Measurements from ENCODE around the gene MICAL3. TPM values are rescaled to one million over a fixed set of nuclear protein-coding genes. Genes with fewer than 3 reads are reported as not detected.

MICAL3 gene
- total and polyA plus RNA-seq, 7 donors = 9.6 to 94.2 (median 35.0) TPM

- WGBS, 2 donors = 39 to 40% methylated on average over 18 of the region's 18 CpGs
- no peak for TF ChIP-seq POLR2AphosphoS5 (IDR thresholded peaks at IDR 0.05)
- H3K9me3 ChIP-seq = no peaks in the 10 kb centered on the region
Measured at GRCh38 chr22:17772958-17773605, 251.3 kb downstream of the MICAL3 start.

GRCh38 chr22:17772249-17772957, 252.0 kb downstream of the MICAL3 start:
- no peak overlapping the region for H3K4me3 ChIP-seq
- H3K4me1 ChIP-seq = peaks cover 0 to 22% (median 15%) of the 10 kb centered on the region in 4 donors
- peak; percentile 60 for DNase-seq
- intact Hi-C loops (cut with DNase I) = no loop called here
- H3K9me3 ChIP-seq = no peaks in the 10 kb centered on the region
- WGBS, 2 donors = 82 to 87% methylated on average over 21 of the region's 21 CpGs
- H3K36me3 ChIP-seq = no peaks in the 10 kb centered on the region
- no peaks in the 10 kb centered on the region for H3K27me3 ChIP-seq
- TF ChIP-seq POLR2A (IDR thresholded peaks at IDR 0.05) (no peak), CTCF (IDR thresholded peaks at IDR 0.05) (no peak), POLR2AphosphoS5 (IDR thresholded peaks at IDR 0.05) (no peak), EP300 (IDR thresholded peaks at IDR 0.05) (no peak)
- H3K27ac ChIP-seq = no peak overlapping the region

More at GRCh38 chr22:17772958-17773605, 251.3 kb downstream of the MICAL3 start:
- Histone ChIP-seq H3K27me3 (no peaks in the 10 kb centered on the region), H3K36me3 (no peaks in the 10 kb centered on the region), H3K27ac (no peak overlapping the region), H3K4me1 (peaks cover 0 to 22% (median 15%) of the 10 kb centered on the region in 4 donors), H3K4me3 (peak overlapping the region; percentile 50 to 95 (median 85))
- DNase-seq = peak; percentile 67
- intact Hi-C loops (cut with DNase I) = no loop called here

DNA sequence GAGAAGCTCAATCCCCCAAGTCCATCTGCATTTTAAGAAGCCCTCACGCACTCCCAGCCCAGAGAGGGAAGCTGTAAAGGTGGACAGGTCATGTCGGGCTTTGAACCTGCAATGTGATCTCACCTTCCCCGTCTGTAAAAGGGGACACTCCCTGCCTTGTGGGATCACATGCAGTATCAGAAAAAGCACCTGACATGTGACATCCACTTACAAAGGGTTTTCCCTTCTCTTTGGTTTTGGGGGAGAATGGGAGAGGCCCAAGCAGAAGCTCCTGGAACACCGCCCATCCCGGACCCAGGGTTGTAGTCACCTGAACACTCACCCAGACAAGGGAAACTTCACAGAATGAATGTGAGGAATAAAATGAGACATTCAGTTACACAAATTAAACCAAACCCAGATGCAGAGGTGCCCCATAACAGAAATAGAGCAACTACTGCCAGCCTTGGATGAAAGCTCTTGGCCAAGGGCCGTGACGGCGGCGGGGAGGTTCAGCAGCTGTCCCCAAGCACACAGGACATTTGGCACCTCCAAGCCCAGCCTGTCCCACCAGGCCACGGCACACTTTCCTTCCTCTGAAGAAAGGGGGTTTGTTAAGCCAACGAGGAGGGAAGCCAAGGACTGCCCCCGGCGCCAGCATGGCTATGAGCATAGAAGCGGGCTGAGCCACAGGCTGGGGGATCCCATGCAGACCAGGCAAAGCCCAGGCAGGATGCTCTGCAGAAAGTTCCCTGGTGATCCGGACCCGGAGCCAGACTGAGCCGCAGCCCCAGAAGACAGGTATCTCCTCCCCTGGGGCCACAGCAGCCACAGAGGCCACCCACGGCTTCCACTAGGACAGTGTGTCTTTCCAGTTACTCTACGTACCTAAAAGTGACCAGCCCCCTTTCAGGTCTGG, 253.9 kb downstream of the MICAL3 start:
- intact Hi-C loops (cut with DNase I) = no loop called here
- Histone ChIP-seq H3K4me3 (no peak overlapping the region), H3K27ac (no peak overlapping the region), H3K4me1 (peaks cover 0 to 22% (median 15%) of the 10 kb centered on the region in 4 donors), H3K9me3 (no peaks in the 10 kb centered on the region), H3K27me3 (no peaks in the 10 kb centered on the region), H3K36me3 (no peaks in the 10 kb centered on the region)
- TF ChIP-seq POLR2A (IDR thresholded peaks at IDR 0.05) = no peak
- TF ChIP-seq POLR2AphosphoS5 (IDR thresholded peaks at IDR 0.05) = no peak
- no peak for TF ChIP-seq CTCF (IDR thresholded peaks at IDR 0.05)
- no peak for TF ChIP-seq EP300 (IDR thresholded peaks at IDR 0.05)
- DNase-seq = no peak
- WGBS, 2 donors = 88% methylated on average over 19 of the region's 19 CpGs

- Histone ChIP-seq H3K4me3 (no peak overlapping the region), H3K27me3 (no peaks in the 10 kb centered on the region), H3K9me3 (no peaks in the 10 kb centered on the region), H3K4me1 (peaks cover 0 to 20% (median 14%) of the 10 kb centered on the region in 4 donors), H3K36me3 (no peaks in the 10 kb centered on the region), H3K27ac (no peak overlapping the region)
- intact Hi-C loops (cut with DNase I) = no loop called here
- 24 to 71% methylated on average over 9 of the region's 9 CpGs for whole genome bisulfite sequencing, 2 donors
- TF ChIP-seq POLR2AphosphoS5 (IDR thresholded peaks at IDR 0.05) (no peak), CTCF (IDR thresholded peaks at IDR 0.05) (no peak), POLR2A (IDR thresholded peaks at IDR 0.05) (no peak), EP300 (IDR thresholded peaks at IDR 0.05) (no peak)
- DNase-seq = peak; percentile 60
Measured at GRCh38 chr22:17769716-17770082, 254.7 kb downstream of the MICAL3 start.
